HG03066 (cell line): ENCODE measurements around the gene OXSR1.
"Not testable (repeated sequence)": the region's sequence is repeated elsewhere in the genome, so short reads cannot be mapped to it uniquely, and the experiment has no call there.

ENCODE experiments used
- ATAC-seq: cut with Tn5 transposase; IDR thresholded peaks from one replicate; pipeline ENCODE4 v1.9.1; 2021; ENCODE audit warnings: low read depth; ENCODE audit not compliant: unreplicated experiment

The OXSR1 gene

GRCh38 chr3:38163841-38164642, 1.3 kb upstream of the OXSR1 start:
- no peak for ATAC-seq

- no peak for ATAC-seq
Observed at GRCh38 chr3:38164643-38164951, 740 bp upstream of the OXSR1 start.

DNA sequence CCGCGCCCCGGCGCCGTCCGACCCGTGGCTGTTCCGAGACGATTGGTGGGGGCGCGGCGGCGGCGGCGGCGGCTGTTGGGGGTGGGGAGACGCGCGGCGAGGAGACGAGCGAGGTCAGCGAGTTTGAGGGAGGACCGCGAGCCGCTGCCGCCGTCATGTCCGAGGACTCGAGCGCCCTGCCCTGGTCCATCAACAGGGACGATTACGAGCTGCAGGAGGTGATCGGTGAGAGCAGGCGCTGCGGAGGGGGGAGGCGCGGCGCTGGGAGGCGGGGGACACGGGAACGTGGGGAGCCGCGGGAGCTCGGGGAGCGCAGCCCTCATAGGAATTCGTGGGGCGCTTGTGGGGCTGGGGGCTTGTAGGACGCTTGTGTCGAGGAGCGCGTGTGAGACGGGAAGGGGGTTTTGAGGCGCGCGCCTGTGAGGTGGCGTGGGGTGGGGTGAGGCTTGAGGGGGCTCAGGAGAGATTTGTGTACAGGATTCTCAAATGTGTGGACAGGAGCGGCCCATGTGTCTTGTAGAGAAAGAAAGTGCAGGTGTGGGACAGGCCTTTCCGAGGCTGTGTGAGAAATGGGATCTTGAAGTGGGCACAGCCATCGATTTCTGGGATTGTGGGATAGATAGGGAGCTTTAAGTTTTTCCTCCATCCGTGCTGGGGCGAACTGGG, 518 bp downstream of the OXSR1 start:
- ATAC-seq: no peak

- ATAC-seq: no peak
Observed at GRCh38 chr3:38167591-38167990, 2.3 kb downstream of the OXSR1 start.

DNA sequence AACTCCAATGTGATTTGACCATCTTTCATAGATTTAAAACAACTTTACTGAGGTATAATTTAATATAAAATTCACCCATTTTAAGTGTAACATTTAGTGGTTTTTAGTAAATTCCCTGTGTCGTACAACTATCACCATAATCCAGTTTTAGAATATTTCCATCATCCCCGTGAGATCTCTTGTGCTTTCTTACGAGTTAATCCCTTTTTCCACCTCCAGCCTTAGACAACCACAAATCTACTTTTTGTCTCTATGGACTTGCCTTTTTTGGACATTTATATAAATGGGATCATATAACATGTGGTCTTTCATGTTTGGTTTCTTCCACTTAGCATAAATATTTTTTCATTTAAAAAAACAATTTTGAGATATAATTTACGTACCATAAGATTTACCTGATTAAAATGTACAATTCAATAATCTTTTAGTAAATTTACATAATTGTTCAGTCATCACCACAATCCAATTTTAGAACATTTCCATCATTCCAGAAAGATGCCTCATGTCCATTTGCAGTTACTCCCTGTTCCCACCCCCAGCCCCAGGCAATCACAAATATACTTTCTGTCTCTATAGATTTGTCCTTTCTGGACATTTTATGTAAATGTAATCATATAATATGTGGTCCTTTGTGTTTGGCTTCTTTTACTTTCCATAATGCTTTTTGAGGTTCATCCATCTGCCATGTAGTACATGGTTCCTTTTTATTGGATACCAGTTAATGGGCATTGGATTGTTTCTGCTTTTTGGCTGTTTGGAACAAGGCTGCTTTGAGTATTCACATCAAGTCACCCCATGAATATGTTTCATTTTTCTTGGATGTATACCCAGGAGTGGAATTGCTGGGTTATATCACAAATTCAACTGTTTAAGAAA, 3.1 kb downstream of the OXSR1 start:
- ATAC-seq: no peak

GRCh38 chr3:38169027-38169317, 3.6 kb downstream of the OXSR1 start:
- ATAC-seq: no peak

GRCh38 chr3:38170722-38171121, 5.4 kb downstream of the OXSR1 start:
- no peak for ATAC-seq

- no peak for ATAC-seq
Observed at GRCh38 chr3:38171622-38172021, 6.3 kb downstream of the OXSR1 start.

DNA sequence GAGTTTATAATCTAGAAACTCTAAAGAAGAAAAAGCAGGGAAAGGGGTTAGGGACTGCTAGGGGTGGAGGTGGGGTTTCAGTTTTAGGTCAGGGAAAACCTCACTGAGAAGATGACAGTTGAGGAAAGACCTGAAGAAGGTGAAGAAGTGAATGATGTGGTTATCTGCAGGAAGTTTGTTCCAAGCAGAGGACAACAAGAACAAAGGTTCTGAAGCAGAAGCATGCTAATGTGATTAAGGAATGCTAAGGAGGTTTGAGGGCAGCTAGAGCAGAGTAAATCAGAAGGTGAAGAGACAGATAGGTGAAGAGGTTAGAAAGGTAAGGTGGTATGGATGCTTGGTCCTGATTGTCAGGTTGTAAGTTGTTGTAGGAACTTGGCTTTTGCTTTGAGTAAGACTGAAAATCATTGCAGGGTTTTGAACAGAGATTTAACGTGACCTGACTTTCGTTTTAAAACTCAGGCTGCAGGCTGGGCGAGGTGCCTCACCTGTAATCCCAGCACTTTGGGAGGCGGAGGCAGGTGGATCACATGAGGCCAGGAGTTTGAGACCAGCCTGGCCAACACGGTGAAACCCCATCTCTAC, 8.6 kb downstream of the OXSR1 start:
- ATAC-seq: no peak

DNA sequence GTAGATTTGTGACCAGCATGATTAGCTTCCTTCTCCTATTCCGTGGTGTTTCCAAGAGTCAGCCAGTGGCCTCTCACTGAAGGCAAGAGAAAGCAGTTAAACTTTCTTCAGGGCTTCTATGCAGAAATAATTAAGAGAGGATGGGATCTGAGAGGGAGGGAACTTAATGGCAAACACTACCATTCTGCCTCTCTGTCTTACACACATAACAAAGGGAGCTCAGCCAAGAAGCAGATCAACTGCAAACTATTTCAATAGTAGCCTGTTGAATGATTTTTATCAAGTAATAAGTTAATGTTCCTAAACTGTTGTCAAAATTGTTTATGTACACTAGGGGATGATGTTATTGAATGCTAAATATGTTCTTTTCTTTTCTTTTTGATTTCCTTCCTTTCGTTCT, 11.8 kb downstream of the OXSR1 start:
- ATAC-seq: no peak

DNA sequence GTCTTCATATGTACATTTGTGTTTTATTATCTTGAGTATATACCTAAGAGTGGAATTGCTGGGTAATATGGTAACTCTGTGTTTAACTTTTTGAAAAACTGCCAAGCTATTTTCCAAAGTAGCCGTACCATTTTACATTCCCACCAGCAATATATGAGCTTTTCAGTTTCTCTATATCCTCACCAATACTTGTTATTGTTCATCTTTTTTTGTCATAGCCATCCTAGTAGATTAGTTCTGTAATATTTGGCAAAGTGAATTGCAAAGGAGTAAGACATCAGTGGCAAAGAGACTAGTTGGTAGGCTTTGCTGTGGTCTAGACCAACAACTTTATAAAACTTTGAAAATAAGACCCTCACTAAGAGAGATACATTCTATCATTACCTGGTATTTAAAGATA, 21.4 kb downstream of the OXSR1 start:
- ATAC-seq: no peak

- ATAC-seq: no peak
Observed at GRCh38 chr3:38190481-38190881, 25.1 kb downstream of the OXSR1 start.

DNA sequence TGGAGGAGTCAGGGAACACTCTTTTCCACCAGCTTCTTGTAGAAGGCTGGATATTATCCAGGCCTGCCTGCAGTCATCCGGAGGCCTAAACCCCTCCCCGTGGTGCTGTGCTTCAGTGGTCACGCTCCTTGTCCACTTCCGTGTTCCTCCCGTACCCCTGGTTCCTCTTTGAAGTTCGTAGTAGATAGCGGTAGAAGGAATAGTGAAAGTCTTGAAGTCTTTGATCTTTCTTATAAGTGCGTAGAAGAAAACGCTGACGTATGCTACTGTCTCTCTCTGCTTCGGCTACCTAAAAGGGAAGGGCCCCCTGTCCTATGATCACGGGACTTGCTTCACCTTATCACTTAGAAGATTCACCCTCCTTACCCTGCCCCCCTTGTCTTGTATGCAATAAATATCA, 37.6 kb downstream of the OXSR1 start:
- ATAC-seq: not testable (repeated sequence)

- ATAC-seq: no peak
Observed at GRCh38 chr3:38203690-38204089, 38.4 kb downstream of the OXSR1 start.

GRCh38 chr3:38204599-38205471, 39.5 kb downstream of the OXSR1 start:
- ATAC-seq: no peak

- no peak for ATAC-seq
Observed at GRCh38 chr3:38205472-38205805, 40.1 kb downstream of the OXSR1 start.

DNA sequence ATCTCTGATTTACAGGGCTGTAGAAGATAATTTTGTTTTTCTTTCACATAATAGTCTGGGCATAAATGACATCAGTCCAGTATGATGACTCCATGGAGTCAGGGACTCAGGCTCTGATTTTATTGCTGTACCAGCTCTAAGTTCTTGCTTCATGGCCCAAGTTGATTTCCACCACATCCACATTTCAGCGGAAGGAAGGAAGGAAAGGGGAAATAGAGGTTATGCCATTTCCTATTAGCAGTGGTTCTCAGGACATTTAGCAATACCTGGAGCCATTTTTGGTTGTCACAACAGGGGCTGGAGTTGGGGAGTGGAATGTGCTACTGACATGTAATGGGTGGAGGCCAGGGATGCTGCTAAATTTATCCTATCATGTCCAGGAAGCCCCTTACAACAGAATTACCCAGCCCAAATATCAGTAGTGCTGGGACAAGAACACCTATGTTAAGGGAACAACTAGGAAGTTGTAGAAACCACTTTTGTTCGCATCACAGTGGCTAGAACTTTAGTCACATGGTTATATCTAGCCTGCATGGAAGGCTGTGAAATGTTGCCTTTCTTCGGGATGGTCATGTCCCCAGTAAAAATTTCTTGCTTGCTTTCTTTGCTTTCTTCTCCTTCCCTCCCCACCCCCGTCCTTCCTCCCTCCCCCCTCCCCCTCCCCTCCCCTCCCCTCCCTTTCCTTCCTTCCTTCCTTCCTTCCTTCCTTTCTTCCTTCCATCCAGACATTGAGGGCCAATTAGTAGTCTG, 42.1 kb downstream of the OXSR1 start:
- no peak for ATAC-seq

GRCh38 chr3:38210141-38210757, 44.9 kb downstream of the OXSR1 start:
- no peak for ATAC-seq

DNA sequence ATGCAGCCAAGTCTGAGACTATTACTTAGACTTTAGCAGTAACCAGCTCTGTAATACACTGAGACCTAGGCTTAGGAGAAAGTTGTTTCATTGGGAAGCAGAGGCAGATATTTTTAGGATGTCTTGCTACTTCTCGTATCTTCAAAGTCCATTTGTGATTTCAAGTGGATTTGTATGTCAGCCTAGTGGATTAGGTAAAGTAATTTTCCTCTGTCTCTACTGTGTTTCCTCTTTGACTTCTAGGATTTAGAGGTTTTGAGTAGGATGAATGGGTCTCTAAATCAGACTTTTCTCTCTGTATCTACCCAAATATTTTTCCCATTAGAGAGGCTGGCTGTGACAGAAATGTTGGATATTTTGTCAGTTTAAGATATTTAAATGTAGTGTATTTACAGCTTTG, 46.8 kb downstream of the OXSR1 start:
- no peak for ATAC-seq
